LNCaP clone FGC (cell line): ENCODE measurements around the gene NIT2.

Experiments
- DNase-seq: peaks from one replicate; pipeline ENCODE4 v3.0.0-alpha.2; 2011; ENCODE audit warnings: low read depth
- H3K4me3 ChIP-seq: 2 replicates; pipeline ENCODE4 v1.5.1; 2011; ENCODE audit warnings: mild to moderate bottlenecking, low read depth, low read length, control low read depth
- TF ChIP-seq, protein P1 (sequence below): IDR thresholded peaks from 2 replicates; pipeline ENCODE4 v1.5.1; 2012; ENCODE audit warnings: mild to moderate bottlenecking; ENCODE audit not compliant: control insufficient read depth, insufficient read depth; ENCODE audit errors: extremely low read depth

Gene NIT2

DNA sequence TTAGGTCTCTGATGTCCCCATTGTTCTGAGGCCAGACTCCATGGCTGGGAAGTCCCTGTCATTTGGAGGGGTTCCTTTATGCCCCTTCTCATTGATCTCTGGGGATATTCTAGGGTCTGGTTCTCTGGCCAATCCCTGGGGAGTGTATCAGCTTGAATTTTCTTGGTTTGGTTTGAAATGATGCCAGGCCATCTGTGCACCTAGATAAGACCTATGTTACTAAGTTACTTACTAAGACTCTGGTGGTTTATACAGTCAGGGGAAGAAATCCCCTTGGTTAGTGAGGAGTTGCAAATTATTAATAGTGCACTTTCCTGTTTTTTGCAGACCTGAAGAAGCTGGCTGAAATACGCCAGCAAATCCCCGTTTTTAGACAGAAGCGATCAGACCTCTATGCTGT is 20.3 kb downstream of the NIT2 start:
- no peak for DNase-seq
- TF ChIP-seq, protein P1, sequence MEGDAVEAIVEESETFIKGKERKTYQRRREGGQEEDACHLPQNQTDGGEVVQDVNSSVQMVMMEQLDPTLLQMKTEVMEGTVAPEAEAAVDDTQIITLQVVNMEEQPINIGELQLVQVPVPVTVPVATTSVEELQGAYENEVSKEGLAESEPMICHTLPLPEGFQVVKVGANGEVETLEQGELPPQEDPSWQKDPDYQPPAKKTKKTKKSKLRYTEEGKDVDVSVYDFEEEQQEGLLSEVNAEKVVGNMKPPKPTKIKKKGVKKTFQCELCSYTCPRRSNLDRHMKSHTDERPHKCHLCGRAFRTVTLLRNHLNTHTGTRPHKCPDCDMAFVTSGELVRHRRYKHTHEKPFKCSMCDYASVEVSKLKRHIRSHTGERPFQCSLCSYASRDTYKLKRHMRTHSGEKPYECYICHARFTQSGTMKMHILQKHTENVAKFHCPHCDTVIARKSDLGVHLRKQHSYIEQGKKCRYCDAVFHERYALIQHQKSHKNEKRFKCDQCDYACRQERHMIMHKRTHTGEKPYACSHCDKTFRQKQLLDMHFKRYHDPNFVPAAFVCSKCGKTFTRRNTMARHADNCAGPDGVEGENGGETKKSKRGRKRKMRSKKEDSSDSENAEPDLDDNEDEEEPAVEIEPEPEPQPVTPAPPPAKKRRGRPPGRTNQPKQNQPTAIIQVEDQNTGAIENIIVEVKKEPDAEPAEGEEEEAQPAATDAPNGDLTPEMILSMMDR, result no peak
- no peak overlapping the region for H3K4me3 ChIP-seq

DNA sequence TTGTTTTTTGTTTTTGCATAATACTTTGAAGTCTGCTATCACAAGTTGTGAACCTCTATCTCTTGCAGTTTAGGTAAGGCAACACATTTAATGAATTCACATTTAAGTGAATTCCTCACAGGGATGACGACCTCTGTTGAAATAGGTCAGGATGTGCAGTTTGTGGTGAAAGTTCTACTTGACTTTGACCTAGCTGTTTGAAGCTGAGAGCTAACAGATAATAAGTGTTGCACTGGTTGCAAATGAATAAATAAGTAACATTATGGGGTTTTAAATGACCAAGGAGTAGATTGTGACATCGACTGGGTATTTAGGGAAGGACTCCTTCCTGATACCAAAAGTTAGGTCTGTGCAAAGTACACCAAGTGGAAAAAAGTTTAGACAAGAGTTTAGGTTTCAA is 23.9 kb downstream of the NIT2 start:
- H3K4me3 ChIP-seq, result no peak overlapping the region
- TF ChIP-seq, protein P1, result no peak
- no peak for DNase-seq

DNA sequence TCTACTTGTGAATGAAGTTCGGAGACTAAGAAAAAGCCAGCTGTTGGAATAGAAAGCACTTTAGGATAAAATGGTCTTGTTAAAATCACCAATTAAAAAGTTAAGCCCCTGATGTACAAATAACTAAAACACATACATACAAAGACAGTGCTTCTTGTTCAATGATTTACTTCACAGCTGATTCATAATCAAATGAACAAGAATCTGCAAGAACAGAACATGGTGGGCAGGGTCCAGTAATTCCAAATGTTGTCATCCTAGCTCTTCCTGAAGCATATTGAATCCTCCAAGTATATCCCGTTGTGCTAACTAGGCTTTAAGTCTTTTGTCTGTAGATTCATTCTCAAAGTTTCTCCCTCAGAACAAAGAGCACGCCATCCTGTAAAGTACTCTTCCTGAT is 24.5 kb downstream of the NIT2 start:
- H3K4me3 ChIP-seq, result no peak overlapping the region
- TF ChIP-seq, protein P1, result no peak
- DNase-seq, result no peak

DNA sequence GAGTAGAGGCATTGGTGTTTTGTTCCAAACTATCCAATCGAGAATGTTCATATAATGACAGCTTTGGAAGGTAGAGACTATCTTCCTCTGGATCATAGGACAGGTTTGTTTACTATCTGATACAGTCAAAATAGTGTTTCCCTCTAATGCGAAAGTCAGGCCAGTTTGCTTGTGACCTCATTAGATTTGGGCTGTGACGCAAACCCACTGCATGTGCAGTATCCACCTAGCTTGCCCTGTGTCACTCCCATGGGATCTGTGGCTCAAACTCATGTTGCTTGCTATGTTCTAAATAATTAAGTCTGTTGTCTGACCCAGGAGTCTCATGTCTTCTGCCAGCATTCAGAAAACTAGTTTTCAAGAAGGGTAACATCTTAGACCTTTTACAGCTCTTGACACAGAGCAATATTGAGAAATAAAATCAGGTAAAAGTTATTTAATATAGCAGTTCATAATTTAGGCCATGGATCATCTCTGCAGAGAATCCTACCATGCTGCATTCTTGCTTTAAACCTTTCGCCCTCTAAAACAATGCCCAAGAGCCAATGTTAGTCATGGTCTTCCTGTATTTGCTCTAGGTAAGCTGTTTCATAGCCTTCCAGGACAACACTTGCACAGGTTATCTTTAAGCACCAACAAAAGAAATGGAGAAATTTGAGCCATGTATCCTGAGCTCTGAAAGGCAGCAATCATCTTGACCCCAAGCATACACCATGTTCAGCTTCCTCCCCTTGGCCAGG is 26.4 kb downstream of the NIT2 start:
- no peak for DNase-seq
- TF ChIP-seq, protein P1, result no peak
- H3K4me3 ChIP-seq, result no peak overlapping the region

DNA sequence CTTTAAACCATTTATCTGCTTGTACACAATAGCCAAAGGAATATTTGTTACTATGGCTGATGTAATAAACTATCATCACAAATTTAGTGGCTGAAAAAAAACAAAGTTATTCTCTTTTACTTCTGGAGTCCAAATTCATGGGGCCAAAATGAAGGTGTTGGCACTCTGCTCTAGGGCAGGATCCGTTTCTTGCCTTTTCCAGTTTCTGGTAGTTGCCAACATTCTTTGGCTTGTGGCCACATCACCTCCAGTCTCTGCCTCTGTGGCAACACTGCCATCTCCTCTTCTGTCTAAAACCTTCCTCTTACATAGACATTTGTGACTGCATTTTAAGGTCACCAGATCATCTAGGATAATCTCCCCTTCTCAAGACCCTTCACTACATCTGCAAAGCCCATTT is 27.3 kb downstream of the NIT2 start:
- DNase-seq, result no peak
- no peak overlapping the region for H3K4me3 ChIP-seq
- TF ChIP-seq, protein P1, result no peak

DNA sequence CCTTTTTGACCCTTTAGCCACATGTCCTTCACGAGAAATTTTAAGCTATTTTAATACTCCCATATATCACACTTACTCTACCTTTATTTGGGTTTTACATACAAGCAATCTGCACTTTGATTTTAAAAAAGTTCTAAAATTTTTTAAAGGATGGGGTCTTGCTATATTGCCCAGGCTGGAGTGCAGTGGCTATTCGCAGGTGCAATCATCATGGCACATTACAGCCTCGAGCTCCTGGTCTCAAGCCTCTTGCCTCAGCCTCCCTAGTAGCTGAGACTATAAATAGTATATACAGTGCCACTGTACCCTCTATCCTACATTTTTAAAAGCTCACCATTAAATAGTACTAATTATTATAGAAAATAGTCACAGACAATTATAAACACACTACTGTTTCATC is 29.9 kb downstream of the NIT2 start:
- no peak for DNase-seq
- TF ChIP-seq, protein P1, result no peak
- no peak overlapping the region for H3K4me3 ChIP-seq

DNA sequence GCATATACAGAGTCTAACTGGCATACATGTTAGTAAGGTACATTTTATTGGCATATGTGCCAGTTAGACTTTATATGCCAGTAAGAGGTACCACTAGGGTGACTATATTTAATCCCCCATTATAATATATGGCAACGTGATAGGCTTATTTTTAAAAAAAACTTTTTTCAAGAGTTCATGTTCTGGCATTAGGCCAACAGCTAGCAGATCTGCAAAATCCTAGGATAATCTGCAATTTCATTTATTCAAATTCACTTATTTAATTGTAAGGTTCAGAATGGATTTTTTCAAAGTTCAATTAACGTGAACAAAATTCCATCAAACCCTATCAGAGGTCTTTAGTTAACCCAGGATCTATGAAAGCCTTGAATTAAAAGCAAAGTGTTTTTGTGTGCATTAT is 31.9 kb downstream of the NIT2 start:
- DNase-seq, result no peak
- no peak overlapping the region for H3K4me3 ChIP-seq
- TF ChIP-seq, protein P1, result no peak
